DMS 273 (cell line): ENCODE measurements around the gene LMTK3.

Experiments used
- DNase-seq: peaks from one replicate; lab custom pipeline; 2025; ENCODE audit not compliant: unreplicated experiment; lab: John Stamatoyannopoulos, UW

LMTK3 gene

DNA sequence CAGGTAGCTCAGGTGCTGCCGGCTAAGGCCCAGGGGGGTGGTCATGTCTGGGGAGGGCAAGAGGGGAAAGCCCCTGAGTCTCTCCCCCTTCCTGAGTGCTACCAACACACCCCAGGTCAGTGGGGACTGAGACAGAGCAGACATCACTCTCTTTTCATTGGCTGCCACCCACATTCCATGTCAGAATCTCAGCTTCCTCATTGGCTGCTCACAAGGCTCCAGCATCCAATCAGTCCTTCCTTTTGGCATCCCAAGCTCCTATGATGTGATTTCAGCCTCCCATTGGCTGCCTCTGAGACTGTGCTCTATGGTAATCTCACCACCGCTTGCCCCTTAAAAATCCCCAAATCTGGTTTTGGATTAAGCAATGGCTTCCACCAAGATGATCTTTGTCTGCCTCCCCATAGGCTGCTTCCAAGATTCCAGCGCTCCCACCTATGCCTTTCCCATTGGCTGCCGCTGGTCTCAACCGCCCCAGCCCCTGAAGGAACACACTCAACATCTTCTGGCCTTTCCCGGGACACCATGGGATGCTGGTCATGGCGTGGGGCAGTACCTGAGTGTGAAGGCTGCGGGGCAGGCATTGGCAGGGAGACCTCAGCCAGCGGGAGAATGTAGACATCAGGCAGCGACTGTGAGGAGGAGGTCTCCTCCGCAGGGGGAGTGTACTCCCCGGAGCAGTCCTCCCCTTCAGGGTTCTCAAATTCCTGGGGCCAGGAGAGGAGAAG is 2.0 kb downstream of the LMTK3 start:
- no peak for DNase-seq

DNA sequence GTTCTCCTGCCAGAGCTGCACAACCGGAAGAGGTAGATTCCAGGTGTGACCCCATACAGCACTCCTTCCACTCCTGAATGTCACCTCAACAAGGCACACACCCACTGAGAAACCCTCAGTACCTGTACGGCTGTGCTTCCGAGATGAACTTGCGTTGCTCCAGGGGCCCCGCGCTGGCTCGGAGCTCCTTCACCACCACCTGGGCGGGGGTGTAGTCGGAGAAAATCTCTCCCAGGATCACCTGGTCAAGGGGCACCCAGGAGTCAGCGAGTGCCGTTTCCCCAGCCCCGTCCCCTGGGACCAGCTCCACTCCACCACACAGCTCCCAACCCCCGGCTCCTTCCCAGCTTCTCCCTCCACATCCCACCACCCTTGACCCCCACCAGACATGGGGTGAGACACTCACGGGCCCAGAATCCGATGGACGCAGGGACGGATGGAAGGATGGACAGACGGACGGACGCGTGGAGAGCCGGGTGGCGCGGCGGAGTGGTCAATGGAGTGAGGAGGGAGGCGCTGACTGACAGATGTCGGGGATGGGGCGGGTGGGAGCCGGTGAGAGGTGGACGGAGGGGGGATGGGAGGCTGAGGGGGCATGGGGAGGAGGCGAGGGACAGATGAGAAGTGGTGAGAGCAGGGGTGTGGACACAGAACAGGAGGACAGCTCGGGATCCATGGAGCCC is 2.8 kb downstream of the LMTK3 start:
- no peak for DNase-seq

DNA sequence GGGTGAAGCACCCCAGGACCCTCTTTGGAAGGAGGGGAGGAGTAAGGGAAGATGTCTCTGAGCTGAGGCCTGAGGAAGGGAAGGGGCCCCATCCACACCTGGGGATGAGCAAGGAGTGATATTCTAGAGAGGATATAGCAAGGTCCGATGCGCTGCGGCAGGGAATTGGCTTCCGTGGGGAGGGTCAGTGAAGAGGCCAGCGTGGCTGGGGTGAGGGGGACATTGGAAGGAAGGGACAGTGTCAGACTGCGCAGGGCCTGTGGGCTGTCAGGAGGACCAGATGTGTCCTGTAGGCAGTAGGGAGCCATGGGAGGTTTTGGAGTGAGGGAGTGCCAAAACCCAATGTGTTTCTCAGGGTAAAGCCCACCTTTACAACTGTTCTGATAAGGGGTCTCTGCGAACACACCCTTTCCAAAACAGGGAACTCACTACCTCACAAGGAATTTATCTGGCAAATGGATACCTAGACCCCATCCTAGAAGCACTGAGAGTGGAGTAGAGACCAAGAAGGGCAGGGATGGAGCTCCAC is 3.7 kb downstream of the LMTK3 start:
- DNase-seq = no peak

DNA sequence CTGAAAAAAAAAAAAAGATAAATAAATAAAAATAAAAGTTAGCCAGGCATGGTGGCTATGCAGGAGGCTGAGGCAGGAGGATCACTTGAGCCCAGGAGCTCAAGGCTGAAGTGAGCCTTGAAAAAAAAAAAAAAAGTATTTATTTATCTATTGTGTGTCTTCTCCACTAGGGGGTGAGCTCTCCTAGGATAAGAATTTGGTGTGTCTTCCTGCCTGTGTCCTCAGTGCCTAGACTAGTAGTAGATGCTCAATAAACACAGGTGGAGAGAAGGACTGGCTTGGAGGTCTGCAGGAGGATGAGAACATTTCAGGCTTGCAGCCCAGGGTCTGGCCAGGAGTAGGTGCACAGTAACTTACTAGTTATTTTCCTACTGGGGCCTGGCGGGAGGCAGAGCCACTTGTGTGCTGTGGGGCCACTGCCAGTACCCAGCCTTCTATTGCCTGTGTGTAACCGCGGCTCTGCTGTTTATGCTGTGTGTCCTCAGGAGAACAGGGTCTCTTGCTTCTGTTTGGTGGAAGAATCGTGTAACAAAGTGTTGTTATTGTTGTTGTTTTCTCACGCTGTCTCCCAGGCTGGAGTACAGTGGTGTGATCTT is 5.4 kb downstream of the LMTK3 start:
- DNase-seq = peak; percentile 68

DNA sequence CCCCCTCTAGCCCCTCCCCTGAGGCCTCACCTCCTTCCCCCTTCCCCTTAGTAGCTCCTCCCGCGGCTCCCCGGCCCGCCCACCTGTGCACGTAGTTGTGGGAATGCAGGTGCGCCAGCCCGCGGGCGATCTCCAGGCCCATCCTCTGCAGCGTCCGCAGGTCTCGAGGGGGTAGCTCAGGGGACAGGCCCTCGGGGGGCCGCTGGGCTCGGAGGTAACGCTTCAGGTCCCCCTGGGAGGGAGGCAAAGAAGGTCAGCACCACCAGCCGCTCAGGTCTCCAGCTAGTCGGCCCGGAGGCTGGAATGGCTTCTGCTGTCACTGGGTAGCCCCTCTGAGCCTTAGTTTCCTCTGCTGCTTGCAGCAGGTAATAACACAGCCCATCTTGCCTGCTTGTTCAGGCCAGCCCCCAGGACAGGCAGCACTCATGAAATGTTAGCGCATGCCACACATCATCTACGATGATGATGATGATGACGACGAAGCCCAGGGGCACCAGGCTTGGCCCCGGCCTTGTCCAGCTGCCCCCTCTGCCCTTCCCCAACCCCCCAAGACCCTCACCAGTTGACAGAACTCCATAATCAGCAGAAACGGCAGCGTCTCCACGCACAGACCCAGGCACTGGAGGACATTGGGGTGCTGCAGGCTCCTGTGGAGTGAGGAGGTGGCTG is 9.2 kb downstream of the LMTK3 start:
- no peak for DNase-seq

DNA sequence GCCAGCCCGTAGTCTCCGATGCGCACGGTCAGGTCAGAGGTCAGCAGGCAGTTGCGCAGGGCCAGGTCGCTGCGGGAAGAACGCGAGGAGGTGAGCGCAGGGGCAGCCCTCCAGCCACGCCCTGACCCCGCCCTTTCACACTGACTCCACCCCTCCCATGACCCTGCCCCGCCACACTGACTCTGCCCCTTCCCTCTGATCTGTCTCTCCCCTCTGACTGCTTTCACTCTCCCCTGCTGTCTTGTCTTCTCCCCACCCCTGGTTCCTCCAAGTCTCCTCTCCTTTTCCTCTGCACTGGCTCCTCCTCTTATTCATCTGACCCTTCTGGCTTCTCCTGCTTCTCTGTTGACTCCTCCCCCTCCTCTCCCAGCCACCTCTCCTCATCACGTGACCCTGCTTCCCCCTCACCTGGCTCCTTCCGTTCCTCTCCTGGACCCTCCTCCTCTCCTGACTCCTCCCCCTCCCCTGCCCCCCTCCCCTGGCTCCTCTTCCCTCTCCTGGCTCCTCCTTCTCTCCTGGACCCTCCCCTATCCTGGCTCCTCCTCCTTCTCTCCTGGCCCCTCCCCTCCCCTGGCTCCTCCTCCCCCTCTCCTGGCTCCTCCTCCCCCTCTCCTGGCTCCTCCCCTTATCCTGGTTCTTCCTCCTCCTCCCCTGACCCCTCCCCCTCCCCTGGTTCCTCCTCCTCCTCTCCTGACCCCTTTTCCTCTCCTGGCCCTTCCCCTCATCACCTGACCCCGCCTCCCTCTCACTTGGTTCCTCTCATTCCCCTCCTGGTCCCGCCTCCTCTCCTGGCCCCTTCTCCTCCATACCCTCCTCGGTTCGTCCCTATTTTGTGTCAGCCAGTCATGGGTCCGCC is 9.9 kb downstream of the LMTK3 start:
- peak; percentile 59 for DNase-seq

DNA sequence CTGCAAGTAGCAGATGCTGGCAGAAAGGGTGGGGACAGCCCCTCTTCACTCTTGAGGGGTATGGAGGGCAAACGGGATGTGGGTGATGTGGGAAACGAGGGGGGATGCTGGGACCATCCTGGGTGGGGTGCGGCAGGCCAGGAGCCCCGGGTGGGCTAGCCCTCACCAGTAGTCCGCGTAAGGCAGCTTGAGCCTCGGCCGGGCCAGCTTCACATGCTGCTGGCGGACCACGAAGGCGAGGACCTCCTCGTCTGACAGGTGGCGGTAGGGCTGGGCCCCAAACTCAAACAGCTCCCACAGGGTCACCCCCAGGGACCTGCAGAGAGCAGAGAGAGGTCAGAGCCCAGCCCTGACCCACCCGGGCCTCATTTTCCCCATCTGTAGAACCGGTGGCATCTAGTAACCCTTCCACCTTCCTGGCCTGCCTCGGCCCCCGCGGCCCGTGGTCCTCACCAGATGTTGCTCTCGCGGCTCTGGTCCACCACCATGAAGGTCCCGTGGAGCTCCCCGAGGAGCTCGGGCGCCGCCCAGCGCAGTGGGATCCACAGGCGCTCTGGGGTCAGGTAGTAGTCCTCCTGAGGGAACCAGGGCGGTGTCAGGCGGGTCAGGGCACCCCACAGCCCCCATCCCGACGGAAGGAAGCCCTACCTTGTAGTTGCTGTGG is 10.7 kb downstream of the LMTK3 start:
- no peak for DNase-seq

DNA sequence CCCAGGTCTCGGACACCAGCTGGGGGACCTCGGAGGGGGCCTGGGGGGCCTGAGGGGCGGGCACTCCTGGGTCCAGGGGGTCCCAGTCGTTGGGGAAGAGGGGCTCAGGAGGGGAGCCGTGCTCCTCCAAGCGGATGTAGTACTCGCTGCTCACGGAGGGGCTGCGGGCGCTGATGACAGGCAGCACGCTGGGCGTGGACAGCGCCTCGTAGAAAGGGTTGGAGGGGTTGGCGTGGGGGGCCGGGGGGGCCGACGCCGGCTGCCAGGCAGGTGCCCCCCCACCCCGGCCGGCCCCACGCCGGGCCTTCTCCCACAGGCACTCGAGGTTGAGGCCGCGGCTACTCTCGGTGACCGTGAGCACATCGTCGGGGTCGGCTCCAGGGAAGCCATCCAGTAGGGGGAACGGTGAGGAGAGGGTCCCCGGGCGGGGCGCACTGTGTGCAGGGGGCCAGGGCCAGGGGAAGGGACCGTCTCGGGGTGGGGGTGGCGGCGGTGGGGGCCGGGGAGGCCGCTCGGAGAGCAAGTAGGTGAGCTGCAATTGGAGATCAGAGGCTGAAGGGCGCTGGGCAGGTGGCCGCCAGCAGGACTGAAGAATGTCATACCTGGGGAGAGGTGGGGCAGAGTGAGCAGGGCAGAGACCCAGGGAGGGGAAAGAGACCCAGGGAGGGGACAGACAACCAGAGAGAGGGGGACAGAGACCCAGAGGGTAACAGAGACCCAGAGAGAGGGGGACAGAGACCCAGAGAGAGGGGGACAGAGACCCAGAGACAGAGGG is 12.1 kb downstream of the LMTK3 start:
- DNase-seq = no peak

DNA sequence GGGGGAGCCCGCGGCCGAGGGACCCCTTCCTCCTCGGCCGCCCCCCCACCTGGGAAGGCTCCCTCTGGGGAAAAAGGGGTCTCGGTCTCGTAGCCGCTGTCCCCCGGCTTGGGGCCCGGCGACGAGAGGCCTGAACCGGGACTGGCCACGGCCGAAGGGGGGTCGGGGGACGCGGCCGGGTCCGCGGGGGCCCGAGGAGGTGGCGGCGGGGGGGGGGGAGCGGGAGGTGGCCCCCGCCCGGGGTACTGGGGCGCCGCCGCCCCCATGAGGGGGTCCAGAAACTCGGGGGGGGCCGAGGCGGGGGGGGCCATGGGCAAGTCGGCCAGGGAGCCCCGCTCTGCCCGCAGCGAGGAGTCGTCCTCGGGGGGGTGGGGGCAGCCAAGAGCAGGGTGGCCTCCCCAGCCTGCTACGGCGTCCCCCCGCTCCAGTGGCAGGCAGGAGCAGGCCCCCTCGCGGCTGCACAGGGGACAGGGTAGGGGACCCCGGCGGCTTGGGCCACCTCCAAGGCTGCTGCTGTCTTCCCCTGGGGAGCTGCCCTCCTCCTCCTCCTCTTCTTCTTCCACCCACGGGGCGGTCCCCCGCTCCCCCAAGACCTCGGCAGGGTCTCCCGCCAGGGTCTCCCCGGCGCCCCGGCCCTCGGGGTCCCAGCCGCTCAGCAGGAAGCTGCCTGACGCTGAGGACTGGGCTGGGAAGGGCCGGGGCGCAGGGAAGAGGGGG is 12.9 kb downstream of the LMTK3 start:
- no peak for DNase-seq

DNA sequence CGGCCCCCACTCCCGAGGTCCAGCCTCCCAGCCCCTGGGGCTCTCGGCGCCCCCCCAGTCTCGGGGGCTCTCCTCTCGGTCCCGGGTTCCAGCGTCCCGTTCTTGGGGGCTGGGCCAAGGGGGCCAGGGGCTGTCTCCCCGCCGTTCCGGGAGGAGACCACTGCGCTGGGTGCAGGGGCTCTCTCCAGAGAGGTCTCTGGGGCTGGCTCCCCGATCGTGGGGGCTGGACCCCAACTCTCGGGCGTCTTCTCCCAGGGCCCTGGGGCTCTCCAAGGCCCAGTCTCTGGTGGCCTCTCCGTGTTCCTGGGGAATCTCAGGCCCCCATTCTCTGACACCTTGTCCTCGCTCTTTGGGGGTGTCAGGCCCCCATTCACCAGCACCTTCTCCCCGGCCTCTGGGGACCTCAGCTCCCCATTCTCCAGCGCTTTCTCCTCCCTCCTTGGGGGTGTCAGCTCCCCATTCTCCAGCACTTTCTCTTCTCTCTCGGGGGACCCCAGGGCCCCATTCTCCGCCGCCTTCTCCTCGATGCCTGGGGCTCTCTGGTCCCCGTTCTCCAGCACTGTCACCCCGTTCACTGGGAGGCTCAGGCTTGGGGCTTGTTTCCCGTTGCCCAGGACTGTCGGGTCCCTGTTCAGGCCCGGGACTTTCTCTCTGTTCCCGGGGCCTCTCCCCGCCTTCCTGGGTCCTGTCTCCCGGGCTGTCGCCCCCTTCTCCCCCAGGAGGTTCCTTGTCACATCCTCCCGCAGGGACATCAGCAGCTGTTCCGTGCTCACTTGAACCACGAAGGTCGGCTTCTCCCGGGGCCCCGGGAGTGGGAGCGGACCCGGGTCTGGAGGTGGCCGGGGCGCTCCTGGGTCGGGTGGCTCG is 13.7 kb downstream of the LMTK3 start:
- DNase-seq = no peak

DNA sequence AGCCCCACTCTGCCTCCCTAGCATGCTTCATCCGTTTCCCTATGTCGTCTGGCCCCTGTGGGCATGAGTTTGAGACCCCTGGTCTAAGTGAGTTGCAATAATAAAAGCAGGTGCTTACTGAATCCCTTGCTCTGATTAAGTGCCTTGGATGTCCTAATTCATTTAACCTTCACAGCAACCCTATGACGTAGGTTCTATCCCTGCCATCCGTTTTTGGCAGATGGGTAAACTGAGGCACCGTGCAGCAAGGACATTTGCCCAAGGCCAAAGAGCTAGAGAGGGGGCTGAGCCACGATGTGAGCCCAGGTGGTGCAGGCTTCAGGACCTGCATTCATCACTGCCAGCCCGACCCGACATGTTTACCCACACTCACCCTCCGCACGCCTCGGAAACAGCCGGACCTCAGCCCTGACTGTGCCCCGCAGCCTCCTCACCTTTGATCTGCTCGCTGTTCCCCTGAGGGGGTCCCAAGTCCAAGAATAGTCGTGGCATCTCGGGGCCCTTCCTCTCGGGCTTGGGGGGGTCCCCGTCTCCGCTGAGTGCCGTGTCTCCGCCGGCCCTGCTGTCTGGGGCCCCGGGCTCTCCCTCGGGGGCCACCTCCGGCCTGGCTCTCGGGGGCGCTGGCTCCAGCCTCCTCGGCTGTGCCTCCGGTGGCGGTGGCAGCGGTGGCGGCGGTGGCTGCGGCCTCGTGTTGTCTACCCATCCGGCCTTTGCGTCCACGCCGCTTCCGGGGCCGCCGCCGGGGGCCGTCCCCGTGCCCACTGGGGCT is 14.5 kb downstream of the LMTK3 start:
- DNase-seq = no peak

DNA sequence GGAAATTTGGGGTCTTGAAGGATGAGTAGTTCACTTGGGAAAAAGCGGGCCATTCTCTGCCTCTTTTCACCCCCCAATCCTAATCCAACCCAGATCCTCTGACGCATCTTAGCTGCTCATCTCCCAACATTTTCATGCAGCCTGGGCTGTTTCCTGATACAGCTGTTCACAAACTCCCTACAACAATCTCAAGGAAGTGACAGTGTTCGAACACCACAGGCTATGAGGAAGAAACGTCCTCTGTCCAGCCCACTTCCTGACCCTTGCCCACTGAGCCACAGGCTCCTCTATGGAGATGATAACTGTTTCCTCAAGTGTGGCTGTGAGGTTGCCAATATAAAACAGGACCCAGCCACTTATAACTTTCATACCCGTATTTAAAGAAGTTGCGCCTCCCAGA is 16.2 kb downstream of the LMTK3 start:
- DNase-seq = no peak

DNA sequence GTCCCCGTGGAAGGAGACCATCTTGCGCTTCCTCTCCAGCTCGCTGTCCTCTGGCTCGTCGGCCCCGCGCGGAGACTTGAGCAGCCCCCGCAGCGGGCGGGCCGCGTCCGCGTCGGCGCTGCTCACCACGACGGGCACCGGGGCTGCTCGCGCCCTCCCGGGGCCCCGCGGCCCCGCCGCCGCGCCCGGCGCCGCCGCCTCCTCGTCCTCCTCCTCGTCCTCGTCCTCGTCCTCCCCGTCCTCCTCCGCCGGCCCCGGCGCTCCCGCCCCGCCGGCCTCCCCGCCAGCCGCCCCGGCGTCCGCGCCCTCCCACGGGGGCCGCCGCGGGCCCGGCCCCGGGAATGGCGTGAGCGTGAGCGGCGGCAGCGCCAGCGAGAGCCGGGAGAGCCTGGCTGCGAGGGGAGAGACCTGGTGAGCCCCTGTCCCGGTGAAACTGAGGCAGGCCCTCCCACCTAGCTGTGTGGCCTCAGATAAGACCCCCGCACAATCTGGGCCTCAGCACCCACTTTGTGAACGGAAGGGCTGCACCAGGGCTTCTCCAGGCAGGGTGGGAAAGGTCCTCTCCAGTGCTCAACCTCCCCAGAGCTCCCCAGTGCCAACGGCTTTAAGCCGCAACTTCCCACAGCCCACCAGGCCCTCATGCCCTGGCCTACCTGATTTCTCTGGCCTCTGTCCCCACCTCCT is 17.8 kb downstream of the LMTK3 start:
- no peak for DNase-seq

DNA sequence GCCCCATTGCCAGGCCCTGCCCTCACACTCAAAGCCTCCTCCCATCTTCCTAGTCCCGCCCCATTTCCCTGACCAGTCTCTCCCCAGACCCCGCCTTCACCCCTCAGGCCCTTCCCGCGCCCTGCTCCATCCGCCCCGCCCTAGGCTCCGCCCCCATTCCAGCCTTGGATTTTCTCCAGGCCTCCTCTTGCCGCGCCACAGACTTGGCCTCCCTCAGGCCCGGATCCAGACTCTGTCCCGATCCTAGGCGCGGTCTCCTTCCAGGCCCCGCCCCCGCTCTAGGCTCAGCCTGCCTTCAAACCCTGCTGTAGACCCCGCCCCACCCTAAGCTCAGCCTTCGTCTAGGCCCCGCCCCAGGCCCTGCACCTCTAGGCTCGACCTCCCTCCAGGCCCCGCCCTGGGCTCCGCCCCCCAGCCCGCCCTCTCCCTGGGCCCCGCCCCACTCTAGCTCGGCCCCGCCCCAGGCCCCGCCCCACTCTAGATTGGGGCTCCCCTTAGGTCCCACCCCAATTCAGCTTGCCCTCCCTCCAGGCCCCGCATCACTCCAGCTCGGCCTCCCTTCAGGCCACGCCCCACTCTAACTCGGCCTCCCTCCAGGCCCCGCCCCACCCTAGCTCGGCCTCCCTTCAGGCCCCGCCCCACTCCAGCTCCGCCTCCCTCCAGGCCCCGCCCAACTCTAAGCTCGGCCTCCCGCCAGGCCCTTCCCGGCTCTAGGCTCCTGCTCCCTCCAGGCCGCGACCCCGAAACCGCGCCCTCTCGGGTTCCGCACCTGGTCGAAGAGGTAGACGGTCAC is 18.5 kb downstream of the LMTK3 start:
- DNase-seq = peak; percentile 96

DNA sequence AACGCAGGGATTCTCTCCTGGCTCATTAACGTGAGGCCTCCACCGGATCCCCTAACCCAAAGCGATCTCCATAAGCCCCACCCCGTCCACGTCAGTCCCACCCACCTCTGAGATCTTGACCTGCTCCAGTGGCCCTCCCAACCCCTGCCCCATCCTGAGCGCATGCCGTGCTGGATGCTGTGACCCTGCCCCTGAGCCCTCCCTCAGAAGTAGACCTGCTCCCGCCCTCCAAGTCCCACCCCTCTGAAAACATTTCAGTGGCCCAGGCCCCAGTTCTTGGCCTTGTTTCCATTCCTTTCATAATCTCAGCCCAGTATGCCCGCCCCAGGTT is 19.9 kb downstream of the LMTK3 start:
- no peak for DNase-seq
